ENCODE data around the gene CERS4. TPM values are rescaled to one million over a fixed set of nuclear protein-coding genes. Genes with fewer than 3 reads are reported as not detected.

The CERS4 gene
- total RNA-seq, 4 donors from 2014 or later: 21.0 to 51.7 (median 29.2) TPM

GRCh38 chr19:8304841-8305621 lies 95.9 kb downstream of the CERS4 start:
- Histone ChIP-seq H3K4me3 (no peak overlapping the region), H3K9me3 (no peaks in the 10 kb centered on the region), H3K27me3 (no peaks in the 10 kb centered on the region), H3K36me3 (peaks cover 11 to 32% (median 25%) of the 10 kb centered on the region in 4 donors), H3K27ac (replicated peaks in 1 of 4) (no peak overlapping the region), H3K4me1 (peaks cover 38 to 50% (median 46%) of the 10 kb centered on the region in 4 donors)
- TF ChIP-seq POLR2A (IDR thresholded peaks at IDR 0.05; ENCODE audit: low read depth) (no peak), EP300 (IDR thresholded peaks at IDR 0.05) (no peak), POLR2AphosphoS5 (IDR thresholded peaks at IDR 0.05) (no peak)
- TF ChIP-seq, protein P1, sequence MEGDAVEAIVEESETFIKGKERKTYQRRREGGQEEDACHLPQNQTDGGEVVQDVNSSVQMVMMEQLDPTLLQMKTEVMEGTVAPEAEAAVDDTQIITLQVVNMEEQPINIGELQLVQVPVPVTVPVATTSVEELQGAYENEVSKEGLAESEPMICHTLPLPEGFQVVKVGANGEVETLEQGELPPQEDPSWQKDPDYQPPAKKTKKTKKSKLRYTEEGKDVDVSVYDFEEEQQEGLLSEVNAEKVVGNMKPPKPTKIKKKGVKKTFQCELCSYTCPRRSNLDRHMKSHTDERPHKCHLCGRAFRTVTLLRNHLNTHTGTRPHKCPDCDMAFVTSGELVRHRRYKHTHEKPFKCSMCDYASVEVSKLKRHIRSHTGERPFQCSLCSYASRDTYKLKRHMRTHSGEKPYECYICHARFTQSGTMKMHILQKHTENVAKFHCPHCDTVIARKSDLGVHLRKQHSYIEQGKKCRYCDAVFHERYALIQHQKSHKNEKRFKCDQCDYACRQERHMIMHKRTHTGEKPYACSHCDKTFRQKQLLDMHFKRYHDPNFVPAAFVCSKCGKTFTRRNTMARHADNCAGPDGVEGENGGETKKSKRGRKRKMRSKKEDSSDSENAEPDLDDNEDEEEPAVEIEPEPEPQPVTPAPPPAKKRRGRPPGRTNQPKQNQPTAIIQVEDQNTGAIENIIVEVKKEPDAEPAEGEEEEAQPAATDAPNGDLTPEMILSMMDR (IDR thresholded peaks at IDR 0.05): no peak
- 85% methylated on average over 33 of the region's 33 CpGs for WGBS
- intact Hi-C loops (cut with DNase I): no loop called here
- no peak for DNase-seq (ENCODE audit: extremely low spot score)

DNA sequence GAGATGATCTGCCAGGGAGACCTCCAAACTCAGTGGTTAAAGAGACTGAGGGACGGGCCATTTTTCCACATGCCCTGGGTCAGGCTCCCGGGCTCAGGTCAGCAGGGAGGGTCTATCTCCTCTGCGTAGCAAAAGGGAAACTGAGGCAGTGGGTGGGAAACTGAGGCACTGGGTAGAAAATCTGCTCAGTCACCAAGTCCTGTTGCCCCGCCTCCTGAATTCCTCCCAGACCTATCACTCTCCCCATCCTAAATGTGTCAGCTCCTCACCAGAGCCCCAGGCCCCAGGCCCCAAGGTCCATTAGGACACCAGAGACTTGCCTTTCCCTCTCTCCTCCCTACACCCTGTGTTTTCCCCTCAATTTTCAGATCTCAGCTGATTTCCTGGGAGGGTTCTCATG lies 96.6 kb downstream of the CERS4 start:
- Histone ChIP-seq H3K27me3 (no peaks in the 10 kb centered on the region), H3K9me3 (no peaks in the 10 kb centered on the region), H3K36me3 (peaks cover 14 to 40% (median 32%) of the 10 kb centered on the region in 4 donors), H3K4me1 (peaks cover 38 to 50% (median 47%) of the 10 kb centered on the region in 4 donors), H3K4me3 (no peak overlapping the region), H3K27ac (replicated peaks in 1 of 4) (peak overlapping the region in 2 of 4 donors; percentile 34 to 82)
- TF ChIP-seq EP300 (IDR thresholded peaks at IDR 0.05) (no peak), POLR2A (IDR thresholded peaks at IDR 0.05; ENCODE audit: low read depth) (no peak), POLR2AphosphoS5 (IDR thresholded peaks at IDR 0.05) (no peak)
- TF ChIP-seq, protein P1 (IDR thresholded peaks at IDR 0.05): no peak
- no peak for DNase-seq (ENCODE audit: extremely low spot score)
- intact Hi-C loops (cut with DNase I): no loop called here
- WGBS: 97% methylated on average over 4 of the region's 4 CpGs

GRCh38 chr19:8306235-8307054 lies 97.3 kb downstream of the CERS4 start:
- H3K4me1 ChIP-seq: peaks cover 40 to 50% (median 50%) of the 10 kb centered on the region in 4 donors
- H3K4me3 ChIP-seq: peak overlapping the region in 2 of 4 donors; percentile 62 to 83
- intact Hi-C loops (cut with DNase I): no loop called here
- H3K36me3 ChIP-seq: peaks cover 18 to 47% (median 39%) of the 10 kb centered on the region in 4 donors
- no peaks in the 10 kb centered on the region for H3K27me3 ChIP-seq
- 69% methylated on average over 10 of the region's 17 CpGs for WGBS
- DNase-seq (ENCODE audit: extremely low spot score): no peak
- no peaks in the 10 kb centered on the region for H3K9me3 ChIP-seq
- no peak for TF ChIP-seq POLR2A (IDR thresholded peaks at IDR 0.05; ENCODE audit: low read depth)
- TF ChIP-seq, protein P1 (IDR thresholded peaks at IDR 0.05): no peak
- no peak for TF ChIP-seq POLR2AphosphoS5 (IDR thresholded peaks at IDR 0.05)
- TF ChIP-seq EP300 (IDR thresholded peaks at IDR 0.05): no peak
- H3K27ac ChIP-seq (replicated peaks in 1 of 4): peak overlapping the region in 2 of 4 donors; percentile 34 to 82

GRCh38 chr19:8307400-8307964 lies 98.3 kb downstream of the CERS4 start:
- H3K27me3 ChIP-seq: no peaks in the 10 kb centered on the region
- peaks cover 46 to 53% (median 47%) of the 10 kb centered on the region in 4 donors for H3K4me1 ChIP-seq
- no peak for DNase-seq (ENCODE audit: extremely low spot score)
- WGBS: 15% methylated on average over 15 of the region's 24 CpGs
- H3K36me3 ChIP-seq: peaks cover 17 to 47% (median 37%) of the 10 kb centered on the region in 4 donors
- intact Hi-C loops (cut with DNase I): no loop called here
- H3K27ac ChIP-seq (replicated peaks in 1 of 4): peak overlapping the region; percentile 71 to 82 (median 80)
- H3K9me3 ChIP-seq: no peaks in the 10 kb centered on the region
- H3K4me3 ChIP-seq: peak overlapping the region; percentile 62 to 83 (median 68)
- TF ChIP-seq POLR2AphosphoS5 (IDR thresholded peaks at IDR 0.05) (no peak), EP300 (IDR thresholded peaks at IDR 0.05) (no peak), POLR2A (IDR thresholded peaks at IDR 0.05; ENCODE audit: low read depth) (no peak)
- TF ChIP-seq, protein P1 (IDR thresholded peaks at IDR 0.05): no peak

Data from esophagus muscularis mucosa (tissue), 4 donors.